GM19395 (cell line): ENCODE results near the gene SDK2.
"Not testable (repeated sequence)": the region's sequence is repeated elsewhere in the genome, so short reads cannot be mapped to it uniquely, and the experiment has no call there.

Experiments used
- ATAC-seq: cut with Tn5 transposase; IDR thresholded peaks from one replicate; pipeline ENCODE4 v1.9.1; 2021; ENCODE audit warnings: mild to moderate bottlenecking, moderate library complexity; ENCODE audit not compliant: unreplicated experiment

The SDK2 gene

DNA sequence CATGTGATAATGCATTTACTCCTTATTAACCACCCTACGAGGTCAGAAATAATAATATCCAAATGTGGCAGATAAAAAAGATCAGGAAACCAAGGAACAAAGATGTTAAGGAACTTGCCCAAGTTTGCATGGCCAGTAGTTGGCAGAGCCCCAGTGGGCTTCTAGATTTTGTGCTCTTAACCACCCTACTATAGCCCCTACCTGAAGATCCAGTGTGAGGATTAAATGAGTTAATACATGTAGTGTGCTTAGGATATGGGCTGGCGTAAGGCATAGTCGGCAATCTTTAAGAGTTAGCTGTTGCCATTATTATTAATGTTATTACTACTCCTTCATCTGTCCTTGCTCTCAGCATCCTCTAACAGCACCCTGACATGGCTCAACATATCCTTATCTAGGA, 153.4 kb downstream of the SDK2 start:
- ATAC-seq, result no peak

DNA sequence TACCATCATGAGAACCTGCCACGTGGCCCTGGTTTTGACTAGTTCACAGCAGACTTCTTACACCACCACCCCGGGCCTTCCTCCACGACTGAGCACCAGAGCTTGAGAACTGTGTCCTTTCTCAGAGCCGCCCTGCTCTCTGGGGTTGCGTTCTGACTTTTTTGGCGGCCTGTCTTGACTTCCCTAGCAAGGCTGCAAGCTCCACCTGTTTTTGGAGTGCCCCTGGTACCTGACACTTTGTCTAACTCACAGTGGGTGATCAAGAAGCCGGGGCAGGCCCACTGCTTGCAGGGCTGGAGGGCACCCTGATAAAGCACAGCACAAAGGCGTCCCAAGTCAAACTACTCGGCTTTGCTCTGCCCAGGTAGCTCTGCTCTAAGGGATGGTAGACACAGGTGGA, 154.3 kb downstream of the SDK2 start:
- no peak for ATAC-seq

DNA sequence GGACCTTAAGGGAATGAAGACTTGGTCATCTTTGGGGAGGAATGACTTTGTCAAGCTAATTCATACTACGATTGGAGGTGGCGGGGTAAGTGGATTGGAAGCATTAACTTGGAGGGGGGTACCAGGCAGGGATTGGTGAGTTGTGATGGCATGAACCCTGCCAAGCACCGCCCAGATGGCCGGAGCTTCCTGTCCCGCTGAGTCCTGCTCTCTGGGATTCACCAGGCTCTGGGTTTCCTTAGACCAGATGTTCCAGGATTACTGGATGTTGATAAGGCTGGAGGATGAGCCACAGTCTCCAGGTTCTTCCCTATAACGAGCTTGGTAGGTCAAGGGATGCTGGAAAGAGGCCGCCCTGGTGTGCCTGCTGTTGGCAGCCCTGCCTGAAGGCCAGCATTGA, 154.9 kb downstream of the SDK2 start:
- no peak for ATAC-seq

DNA sequence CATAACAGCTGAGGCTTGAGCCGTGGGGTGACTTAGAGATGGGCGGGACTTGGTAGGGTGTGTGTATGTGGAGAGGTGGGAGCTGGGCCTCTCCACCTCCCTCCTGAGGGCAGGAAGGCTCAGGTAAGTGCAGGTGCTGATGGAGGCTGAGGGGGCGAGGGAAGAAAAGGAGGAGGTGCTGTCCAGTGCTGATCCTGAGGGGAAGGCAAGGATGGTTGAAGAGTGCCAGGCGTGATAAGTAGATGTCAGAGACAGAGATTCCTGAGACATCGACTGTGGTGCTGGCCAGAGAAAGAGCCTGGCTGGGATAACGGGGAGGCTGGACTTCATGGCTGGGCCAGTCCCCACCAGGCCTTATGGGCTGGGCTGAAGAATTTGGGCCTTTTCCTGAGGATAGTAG, 159.1 kb downstream of the SDK2 start:
- no peak for ATAC-seq

DNA sequence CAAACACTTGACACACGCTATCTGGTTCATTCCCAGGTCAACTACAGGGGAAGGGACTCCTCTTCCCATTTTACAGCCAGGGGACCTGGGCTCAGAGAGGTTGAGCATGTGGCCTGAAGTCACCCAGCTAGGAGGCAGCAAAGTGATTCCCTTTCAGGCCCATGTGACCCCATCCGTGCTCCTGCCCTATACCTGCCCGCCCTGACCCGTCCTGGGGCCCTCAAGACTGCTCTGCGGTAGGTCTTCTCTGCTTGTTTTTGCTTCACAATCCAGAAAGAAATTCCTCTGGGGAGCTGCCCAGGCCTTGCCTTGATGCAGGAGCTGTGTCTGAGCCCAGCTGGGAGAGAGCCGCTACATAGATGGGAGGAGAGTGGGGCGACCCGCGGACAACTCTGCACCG, 161.4 kb downstream of the SDK2 start:
- no peak for ATAC-seq

DNA sequence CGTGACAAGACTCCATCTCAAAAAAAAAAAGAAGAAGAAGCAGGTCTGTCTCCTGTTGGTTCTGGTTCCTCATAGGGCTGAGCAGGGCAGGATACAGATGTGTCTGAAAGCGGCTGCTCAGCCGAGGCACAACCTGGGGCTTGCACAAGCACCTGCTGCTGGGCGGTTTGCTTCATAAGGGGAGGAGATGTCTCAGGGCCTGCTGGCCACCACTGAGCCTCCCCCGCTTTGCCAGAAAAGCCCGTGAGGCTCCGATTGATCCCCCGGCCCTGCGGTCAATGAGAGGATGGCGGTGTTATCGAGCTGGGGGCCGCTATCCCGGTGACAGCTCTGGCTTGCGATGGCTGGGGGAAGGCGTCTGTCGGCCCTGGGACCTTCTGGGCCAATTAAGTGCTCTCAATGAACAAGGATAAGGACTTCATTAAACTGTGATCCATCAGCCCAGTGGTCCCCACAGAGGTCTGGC, 162.0 kb downstream of the SDK2 start:
- no peak for ATAC-seq

DNA sequence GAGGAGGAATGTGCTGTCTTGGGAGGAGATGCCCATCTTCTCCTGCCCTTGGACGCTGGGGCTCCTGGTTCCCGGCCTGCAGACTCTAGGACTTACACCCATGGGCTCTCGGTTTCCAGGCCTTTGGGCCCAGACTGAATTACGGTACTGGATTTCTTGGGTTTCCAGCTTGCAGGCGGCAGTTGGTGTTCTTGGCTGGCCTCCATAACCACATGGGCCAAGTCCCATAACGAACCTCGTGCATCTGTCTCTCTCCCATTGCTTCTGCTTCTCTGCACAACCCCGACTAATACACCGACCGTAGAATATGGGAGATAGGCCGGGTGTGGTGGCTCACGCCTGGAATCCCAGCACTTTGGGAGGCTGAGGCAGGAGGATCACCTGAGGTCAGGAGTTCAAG, 162.6 kb downstream of the SDK2 start:
- no peak for ATAC-seq

DNA sequence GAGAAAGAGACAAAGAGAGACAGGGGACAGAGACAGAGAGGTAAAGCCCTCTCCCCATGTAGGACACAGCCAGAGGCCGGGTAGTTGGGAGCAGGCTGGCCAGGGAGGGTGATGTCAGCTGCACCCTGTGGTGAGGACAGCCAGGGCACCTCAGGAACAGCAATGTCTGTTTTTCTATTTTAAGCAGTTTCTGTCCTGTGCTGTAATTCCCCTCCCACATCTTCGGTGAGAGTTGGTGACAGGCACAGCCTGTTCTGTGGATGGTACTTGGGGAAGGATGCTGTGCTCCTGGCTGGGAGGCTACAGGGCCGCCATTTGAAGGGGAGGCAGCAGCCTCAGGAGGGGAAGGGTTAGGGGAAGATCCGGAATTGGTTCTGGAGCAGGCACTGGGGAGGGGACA, 163.5 kb downstream of the SDK2 start:
- ATAC-seq, result no peak

DNA sequence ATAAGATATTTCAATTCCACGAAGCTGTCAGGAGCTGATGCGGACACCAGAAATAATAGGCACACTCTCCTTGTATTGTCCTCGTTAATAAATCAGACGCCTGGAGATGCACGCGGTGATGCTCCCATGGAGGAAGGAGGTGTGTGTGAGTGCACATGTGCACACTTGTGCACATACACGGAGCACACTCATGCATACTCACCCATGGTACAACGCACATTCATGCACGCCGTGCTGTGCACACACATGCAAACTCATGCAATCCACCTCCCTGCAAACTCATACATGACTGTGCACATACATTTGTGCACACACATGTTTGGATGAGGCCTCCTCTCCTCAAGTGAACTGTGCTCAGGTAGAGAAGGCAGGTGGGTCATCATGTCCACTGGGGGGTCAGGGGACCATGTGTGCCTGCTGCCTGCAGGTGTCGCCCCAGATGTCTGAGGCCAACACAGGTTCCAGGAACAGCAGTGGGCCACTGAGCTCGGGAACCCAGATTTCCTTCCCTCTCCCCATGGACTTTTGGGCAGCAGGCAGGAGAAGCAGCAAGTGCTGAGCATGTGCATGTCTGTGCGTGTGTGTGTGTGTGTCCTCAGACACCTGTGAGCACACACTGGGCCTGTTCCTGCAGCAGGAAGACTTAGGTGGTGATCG, 165.3 kb downstream of the SDK2 start:
- no peak for ATAC-seq

DNA sequence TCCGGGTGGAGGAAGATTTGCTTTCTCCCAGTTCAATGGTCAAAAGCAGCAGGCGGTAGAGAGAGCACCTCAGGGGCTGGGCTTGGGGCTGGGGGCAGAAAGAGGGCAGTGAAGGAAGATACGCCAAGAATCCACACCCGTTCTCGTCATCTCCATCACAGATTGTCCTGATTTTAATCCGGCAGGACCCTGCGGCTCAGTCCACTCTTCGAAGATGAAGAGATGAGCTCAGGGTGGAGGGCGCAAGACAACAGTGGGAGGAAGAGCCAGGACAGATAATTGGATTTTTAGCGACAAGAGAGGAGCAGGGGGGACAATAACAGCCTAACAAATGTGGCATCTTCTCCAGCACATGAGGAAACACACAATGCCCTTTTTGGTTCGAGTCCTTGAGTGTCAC, 165.9 kb downstream of the SDK2 start:
- no peak for ATAC-seq

DNA sequence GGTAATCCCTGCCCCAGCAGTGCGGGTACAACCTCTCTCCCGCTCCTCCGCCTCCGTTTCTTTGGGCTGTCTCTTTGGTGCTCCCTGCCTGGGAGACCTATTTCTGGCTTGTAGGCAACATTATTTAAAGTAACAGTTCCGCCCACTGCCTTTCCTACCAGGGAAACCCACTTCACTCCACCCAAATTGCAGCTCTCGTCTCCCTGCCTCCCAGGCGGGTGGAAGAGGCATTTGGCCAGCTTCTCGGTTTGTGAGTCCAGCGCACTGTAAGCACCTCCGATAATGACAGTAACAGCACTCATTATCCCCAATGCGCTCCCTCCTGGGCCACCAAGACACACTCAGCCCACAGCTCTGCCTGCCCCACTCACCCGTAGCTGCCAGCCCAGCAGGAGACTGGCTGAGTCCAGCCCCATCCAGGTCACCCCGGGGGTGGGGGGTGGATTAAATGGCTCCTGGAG, 167.3 kb downstream of the SDK2 start:
- no peak for ATAC-seq

DNA sequence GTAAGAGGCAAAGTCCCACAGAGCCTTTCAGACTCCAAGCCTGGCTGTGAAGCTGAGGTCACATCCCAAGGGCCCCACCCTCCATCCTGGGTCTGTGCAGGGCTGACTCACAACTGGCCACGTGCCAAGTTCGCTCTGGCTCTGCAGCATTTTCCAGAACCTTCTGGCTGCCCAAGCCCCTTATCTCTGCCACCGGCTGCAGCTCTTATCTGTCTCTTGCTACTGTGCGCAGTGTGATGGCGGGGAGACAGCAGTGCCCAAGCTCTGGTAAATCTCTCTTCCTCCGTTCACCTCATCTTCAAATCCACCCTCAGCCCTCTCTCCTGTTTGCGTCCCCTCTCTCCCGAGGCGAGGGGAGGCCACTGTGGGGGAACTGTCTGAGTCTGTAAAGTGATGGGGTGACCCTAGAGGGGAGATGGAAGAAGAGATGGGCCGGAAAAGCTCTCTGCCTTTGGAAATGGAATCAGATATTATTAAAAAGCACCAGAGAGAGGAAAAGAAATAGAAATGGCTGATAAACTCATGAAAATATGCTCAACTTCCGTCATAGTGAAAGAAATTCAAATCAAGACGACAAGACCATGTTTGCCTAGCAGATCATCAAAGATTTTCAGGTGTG, 169.8 kb downstream of the SDK2 start:
- ATAC-seq, result no peak

DNA sequence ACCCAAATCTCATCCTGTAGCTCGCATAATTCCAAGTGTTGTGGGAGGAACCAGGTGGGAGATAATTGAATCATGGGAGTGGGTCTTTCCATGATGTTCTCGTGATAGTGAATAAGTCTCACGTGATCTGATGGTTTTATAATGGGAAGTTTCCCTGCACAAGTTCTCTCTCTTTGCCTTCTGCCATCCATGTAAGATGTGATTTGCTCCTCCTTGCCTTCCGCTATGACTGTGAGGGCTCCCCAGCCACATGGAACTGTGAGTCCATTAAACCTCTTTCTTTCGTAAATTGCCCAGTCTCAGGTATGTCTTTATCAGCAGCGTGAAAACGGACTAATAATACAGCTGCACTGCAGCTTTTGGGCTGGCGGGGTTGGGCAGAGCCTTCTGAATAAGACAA, 171.5 kb downstream of the SDK2 start:
- not testable (repeated sequence) for ATAC-seq

DNA sequence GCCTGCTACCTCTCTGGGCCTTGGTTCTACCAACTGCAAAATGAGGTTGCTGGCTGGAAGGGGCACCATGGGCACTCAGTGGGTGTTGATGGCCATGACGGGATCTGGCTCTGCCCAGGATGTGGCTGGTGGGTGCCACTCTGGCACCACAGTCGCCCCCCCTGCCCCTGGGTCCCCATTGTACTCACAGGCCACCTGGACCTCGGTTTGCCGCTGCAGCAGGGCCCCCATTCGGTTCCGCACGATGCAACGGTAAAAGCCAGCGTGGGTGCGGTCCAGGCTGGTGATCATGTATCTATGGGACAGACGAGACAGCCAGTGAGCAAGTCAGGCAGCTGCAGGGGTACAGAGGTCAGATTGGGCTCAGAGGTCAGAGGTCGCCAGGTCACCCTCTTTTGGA, 172.3 kb downstream of the SDK2 start:
- no peak for ATAC-seq

DNA sequence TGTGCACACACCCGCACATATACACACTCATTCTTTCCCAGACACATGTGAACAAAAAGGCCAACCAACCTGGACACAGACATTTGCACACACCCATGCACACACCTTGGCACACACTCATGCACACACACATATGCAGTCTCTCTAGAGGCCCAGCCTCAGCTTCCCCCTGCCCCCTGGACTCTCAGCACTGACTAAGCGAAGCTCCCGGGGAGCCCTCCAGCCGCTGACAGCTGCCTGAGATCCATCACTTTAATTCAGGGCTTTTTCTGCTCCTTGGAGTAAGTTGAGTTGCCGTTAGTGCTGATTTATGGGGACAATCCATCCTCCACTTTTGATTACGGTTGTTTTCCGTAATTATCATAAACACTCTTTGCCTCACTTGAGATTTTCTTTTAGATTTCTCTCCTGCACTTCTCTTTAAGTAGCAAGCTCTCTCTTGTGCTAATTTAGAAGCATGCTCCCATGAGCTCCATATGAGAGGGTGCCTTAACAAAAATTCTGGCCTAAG, 173.9 kb downstream of the SDK2 start:
- ATAC-seq, result no peak

DNA sequence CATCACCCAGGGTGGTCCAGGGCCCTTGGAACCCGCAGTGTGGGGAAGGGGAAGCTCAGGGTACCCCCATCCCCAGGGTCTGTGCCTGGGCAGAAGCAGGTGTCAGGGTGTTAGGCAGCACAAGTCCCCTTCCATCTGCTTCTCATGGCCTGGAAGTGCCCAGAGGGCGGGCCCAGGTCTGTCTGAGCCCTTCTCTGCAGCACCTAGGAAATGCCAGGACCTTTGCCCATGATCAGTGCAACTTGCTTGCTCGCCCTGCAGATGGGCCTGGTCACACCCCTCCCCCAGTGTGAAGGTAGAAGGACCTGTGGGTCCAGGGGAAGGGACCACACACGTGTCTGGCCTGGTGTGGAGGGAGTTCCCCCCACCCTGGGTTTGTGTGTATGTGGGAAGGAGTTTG, 174.9 kb downstream of the SDK2 start:
- ATAC-seq, result no peak

DNA sequence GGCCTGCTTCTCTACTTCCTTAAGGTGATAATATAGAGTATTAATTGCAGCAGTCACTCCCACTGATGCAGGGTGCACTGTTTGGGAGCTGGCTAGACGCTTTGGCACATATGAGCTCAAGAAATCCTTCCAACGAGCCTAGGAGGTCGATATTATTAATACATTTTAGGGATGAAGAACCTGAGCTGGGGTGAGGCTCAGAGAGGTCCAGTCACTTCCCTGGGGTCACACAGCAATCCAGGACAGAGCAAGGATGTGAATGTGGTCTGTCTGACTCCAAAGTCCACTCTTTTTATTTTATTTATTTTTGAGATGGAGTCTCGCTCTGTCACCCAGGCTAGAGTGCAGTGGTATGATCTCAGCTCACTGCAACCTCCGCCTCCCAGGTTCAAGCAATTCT, 176.0 kb downstream of the SDK2 start:
- no peak for ATAC-seq

DNA sequence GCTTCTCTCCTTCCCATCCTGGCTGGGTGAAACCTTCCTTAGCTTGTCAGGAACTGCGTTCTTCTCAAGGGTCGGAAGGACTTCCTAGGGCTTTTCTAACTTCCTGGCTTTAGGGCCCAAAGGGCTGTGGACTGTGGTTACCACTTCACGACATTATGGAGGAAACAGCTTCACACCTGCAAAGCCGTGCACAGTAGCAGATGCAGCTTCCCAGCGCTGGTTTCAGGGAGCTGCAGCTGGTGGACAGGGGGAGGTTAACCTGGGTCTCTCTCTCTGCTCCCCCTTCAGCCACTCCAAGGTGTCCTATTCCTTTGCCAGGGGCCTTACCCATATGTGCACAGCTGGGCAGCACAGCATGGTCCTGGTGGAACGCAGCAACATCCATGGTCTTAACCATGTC, 176.6 kb downstream of the SDK2 start:
- no peak for ATAC-seq

DNA sequence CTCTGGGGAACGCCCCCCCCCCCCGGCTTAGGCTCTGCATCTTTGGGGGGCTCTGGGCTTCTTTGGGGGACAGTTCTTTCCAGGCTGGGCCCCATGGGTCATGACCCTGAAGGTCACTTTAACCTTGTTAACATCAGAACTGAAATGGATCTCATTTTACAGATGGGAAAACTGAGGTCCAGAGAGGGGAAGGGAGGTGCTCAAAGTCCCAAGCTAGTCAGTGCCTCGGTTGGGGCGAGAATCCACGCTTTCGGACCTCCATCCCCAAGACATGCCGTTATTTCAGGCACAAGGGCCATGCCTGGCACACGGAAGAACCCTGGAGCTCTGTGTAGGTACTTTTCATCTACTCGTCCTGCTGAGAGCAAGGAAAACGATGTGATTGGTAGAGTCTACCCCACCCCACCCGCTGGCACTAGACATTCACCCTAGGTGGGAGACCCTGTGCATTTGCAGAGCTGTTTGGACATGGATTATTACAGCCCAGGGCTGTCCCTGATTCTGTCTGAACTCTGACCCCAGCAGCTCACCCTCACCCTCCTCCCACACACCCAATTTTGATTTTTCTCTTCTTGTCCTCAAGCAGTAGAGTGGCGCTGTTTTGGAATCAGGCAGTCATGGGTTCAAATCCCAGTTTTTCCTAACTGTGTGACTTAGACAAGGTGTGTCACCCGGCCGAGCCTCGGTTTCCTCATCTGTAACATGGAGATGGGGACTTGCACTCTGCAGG, 177.4 kb downstream of the SDK2 start:
- ATAC-seq, result no peak

DNA sequence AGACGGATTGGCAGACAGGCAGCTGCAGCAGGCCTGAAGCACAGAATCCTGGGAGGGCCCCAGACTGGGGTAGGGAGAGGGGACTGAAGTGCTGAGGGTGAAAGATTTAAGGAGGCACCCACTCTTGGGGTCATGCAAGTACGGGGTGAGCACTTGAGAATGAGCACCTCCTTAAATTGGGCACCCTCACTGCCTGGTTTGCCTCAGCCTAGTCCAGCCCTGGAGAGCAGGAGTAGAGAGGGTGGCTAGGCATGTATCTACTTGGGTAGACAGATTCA, 178.4 kb downstream of the SDK2 start:
- no peak for ATAC-seq

DNA sequence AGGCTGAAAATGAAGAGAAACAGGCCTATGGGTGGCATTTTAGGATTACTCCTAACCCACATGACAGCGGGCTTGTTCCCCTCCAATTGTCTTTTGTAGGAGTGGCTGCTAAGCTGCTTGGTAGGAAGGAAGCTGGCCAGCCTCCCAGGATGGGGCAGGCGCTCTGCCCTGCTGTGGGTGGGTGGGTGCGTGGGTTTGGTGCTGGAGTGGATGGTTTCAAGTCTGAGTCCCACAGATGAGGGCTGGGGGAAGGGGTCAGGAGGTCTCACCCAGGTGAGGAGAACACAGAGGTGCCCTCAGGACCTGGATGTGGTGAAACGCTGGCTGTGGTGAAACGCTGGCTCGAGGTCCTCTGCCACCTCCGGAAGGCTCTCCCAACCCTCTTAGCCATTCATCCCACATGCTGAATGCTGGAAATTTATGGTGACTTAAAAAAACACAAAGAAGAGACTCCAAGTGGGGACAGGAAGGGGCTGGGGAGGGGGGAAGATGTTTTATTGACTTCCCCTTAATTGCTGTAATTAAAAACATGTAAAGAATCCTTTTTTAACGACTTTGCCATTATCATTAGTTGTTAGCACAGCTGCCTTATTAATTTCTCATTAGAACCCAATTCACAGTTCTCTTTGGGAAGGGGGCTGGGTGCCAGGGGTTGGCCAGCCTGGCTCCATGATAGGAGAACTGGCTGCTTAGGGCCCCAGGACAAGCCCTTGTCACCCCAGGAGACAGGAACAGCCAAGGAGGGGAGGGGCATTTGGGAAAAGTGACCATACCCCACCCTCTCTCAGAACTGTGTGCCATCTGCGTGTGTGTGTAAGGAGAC, 178.9 kb downstream of the SDK2 start:
- no peak for ATAC-seq
